HepG2 (cell line): Measurements from ENCODE around the gene TYW1. TPM values are rescaled to one million over a fixed set of nuclear protein-coding genes. Genes with fewer than 3 reads are reported as not detected.
"Not testable (repeated sequence)": the region's sequence is repeated elsewhere in the genome, so short reads cannot be mapped to it uniquely, and the experiment has no call there.

Source experiments
- ATAC-seq: fragments of 200-7000 bp; cut with Tn5 transposase; 3 replicates; pipeline ENCODE4 v1.9.1; 2020; ENCODE audit warnings: mild to moderate bottlenecking, moderate library complexity
- BruUV-seq: library from RNA; stranded (reverse); fragments of 400-500 nt; replicated peaks from 2 replicates; lab custom pipeline; 2021; lab: Mats Ljungman, UMichigan
- CTCF ChIA-PET: fragments of 300-600 bp; formaldehyde crosslinking; extraction: SDS; loops from one replicate; lab custom pipeline; 2021; ENCODE audit warnings: low total read pairs, inconsistent platforms, low intra/inter-chr PET ratio; lab: Yijun Ruan, JAX
- POLR2A ChIA-PET: fragments of 350-600 bp; sonication (Branson Sonifier 250); formaldehyde crosslinking; loops from one replicate; lab custom pipeline; 2020; ENCODE audit warnings: antibody characterized with exemption, inconsistent platforms; lab: Yijun Ruan, JAX
- DNase-seq: peaks from one replicate; pipeline ENCODE4 v3.0.0-alpha.2; 2015; ENCODE audit warnings: low spot score
- FAIRE-seq: peaks from 3 replicates; lab custom pipeline; 2011; peaks lifted over from hg19 to GRCh38; lab: Jason Lieb, UNC
- H2AFZ ChIP-seq: one replicate; pipeline ENCODE4 v1.6.1; 2011; ENCODE audit warnings: low read length, inconsistent platforms
- H3K27ac ChIP-seq: fragments of 300-600 bp; 3 replicates; pipeline ENCODE4 v1.8.0; 2011; ENCODE audit warnings: mixed run types, mild to moderate bottlenecking, mixed read lengths, low read length, inconsistent platforms; ENCODE audit not compliant: insufficient read depth; ENCODE audit errors: extremely low read length
- H3K27me3 ChIP-seq, 2 experiments: fragments of 200-600 bp in 1 of 2; 2 replicates in 1 of 2; 3 replicates in 1 of 2; pipeline versions ENCODE4 v1.6.0 to v1.8.0; 2011; ENCODE audit warnings: low read length in 2 of 2, mild to moderate bottlenecking in 2 of 2, moderate library complexity in 2 of 2, inconsistent platforms in 1 of 2; ENCODE audit not compliant: insufficient read depth in 2 of 2, control insufficient read depth in 1 of 2
- H3K36me3 ChIP-seq, 2 experiments: fragments of 200-600 bp in 1 of 2; replicated peaks in 1 of 2; 2 replicates in 1 of 2; 3 replicates in 1 of 2; pipeline versions ENCODE4 v1.5.1 to v1.8.0; 2011; ENCODE audit warnings: low read length in 2 of 2, inconsistent platforms in 1 of 2; ENCODE audit not compliant: insufficient read depth in 2 of 2, control insufficient read depth in 1 of 2
- H3K4me1 ChIP-seq: 2 replicates; pipeline ENCODE4 v1.5.1; 2012; ENCODE audit warnings: low read length, inconsistent platforms; ENCODE audit not compliant: insufficient read depth
- H3K4me2 ChIP-seq: 2 replicates; pipeline ENCODE4 v1.6.0; 2011; ENCODE audit warnings: low read depth, low read length, inconsistent platforms
- H3K4me3 ChIP-seq, 3 experiments: fragments of 200-600 bp in 1 of 3; sonication (generic), shearing (Covaris generic) in 1 of 3; replicated peaks in 1 of 3; 2 replicates each; pipeline ENCODE4 v1.5.1; 2011 to 2016; ENCODE audit warnings: low read length in 3 of 3, inconsistent platforms in 2 of 3, low read depth in 2 of 3, mild to moderate bottlenecking in 2 of 3, control low read depth in 1 of 3, mixed read lengths in 1 of 3; ENCODE audit not compliant: insufficient read depth in 1 of 3
- H3K79me2 ChIP-seq: one replicate; pipeline ENCODE4 v1.6.1; 2011; ENCODE audit warnings: low read length, inconsistent platforms; ENCODE audit not compliant: insufficient read depth
- H3K9ac ChIP-seq: 2 replicates; pipeline ENCODE4 v1.6.0; 2011; ENCODE audit warnings: mild to moderate bottlenecking, low read depth, low read length, inconsistent platforms; ENCODE audit not compliant: insufficient read depth
- H3K9me3 ChIP-seq: 2 replicates; pipeline ENCODE4 v1.5.1; 2012; ENCODE audit warnings: mild to moderate bottlenecking, low read length
- H4K20me1 ChIP-seq: 2 replicates; pipeline ENCODE4 v1.6.0; 2011; ENCODE audit warnings: inconsistent platforms, mild to moderate bottlenecking, low read length, moderate library complexity; ENCODE audit not compliant: insufficient read depth
- CEBPB ChIP-seq: IDR thresholded peaks from 2 replicates; pipeline ENCODE4 v1.6.1; 2011; ENCODE audit warnings: low read depth, low read length, improper control_type of control experiment, borderline replicate concordance
- CEBPG ChIP-seq: IDR thresholded peaks from 2 replicates; pipeline ENCODE4 v1.6.1; 2016
- ZNF460 ChIP-seq: sonication (generic); formaldehyde crosslinking; IDR thresholded peaks from 2 replicates; pipeline ENCODE4 v1.5.1; 2020; ENCODE audit warnings: missing genetic modification reagents, mild to moderate bottlenecking, borderline replicate concordance
- WGBS: methylation state at CpG from one replicate; pipeline ENCODE4 v1.1.6; 2017; ENCODE audit warnings: low lambda C conversion rate; 5-methylcytosine and 5-hydroxymethylcytosine counted together
- in situ Hi-C: cut with HindIII; loops from 2 replicates; pipeline ENCODE4 v1.10.0; 2017; ENCODE audit warnings: low pct_unique_long_range_greater_than_20kb; ENCODE audit not compliant: extremely low pct_ligation_motif_present
- intact Hi-C: fragments of 100-400 bp; cut with micrococcal nuclease; formaldehyde crosslinking; loops from one replicate; pipeline ENCODE4 v1.10.0; 2022; ENCODE audit not compliant: unreplicated experiment
- polyA plus RNA-seq, 8 experiments: library from polyadenylated mRNA; depleted of rRNA in 3 of 8; stranded (reverse) in 7 of 8; unstranded in 1 of 8; fragments of >200 nt; fragmentation: Illumina TruSeq in 4 of 8; extraction: Trizol in 4 of 8; gene quantifications; 2 replicates each; pipeline versions ENCODE4 v1.2.1 to v1.2.3, GENCODE V29; 2011 to 2016; ENCODE audit warnings: low read depth in 4 of 8, missing spikeins in 1 of 8, mixed read lengths in 1 of 8; ENCODE audit not compliant: insufficient read depth in 1 of 8
- total RNA-seq, 5 experiments: library from RNA; depleted of rRNA; stranded (reverse); fragments of >200 nt; fragmentation: Illumina TruSeq; extraction: Trizol; gene quantifications; 2 replicates each; pipeline ENCODE4 v1.2.3, GENCODE V29; 2016; ENCODE audit warnings: low read depth in 1 of 5

Gene TYW1
- total and polyA plus RNA-seq, 2 of the 13 experiments (the other 11 are each of a cell fraction or from before 2014, with no cell fraction given) = 8.6 to 17.6 TPM

DNA sequence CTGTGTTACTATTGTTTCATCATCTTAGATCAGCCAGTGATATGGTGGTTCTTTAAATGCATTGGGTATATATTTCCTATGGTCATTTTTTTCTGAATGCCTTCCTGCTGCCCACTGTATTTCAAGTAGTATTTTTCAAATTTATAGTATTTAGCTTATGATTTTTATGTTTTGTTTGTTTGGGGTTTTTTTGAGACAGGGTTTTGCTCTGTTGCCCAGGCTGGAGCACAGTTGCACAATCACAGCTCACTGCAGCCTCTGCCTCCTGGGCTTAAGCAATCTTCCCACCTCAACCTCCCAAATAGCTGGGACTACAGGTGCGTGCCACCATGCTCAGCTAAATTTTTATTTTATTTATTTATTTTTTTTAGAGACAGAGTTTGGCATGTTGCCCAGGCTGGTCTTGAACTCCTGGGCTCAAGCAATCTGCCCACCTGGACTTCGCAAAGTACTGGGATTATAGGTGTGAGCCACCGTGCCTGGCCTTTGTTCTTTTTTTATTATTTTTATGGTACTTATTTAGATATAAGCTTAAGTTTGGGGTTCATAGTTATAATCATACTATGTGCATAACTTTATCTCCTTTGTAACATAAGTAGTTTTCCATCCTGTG lies 149.1 kb downstream of the TYW1 start:
- H3K4me2 ChIP-seq, DNase-seq: not testable (repeated sequence)
- peak; percentile 32; the same call in 1 of the 2 replicates for TF ChIP-seq ZNF460 (CRISPR knock-in tag)
- peak; percentile 33; the same call in 1 of the 2 replicates for TF ChIP-seq CEBPG (CRISPR knock-in tag)
- TF ChIP-seq CEBPB = peak; percentile 58
- TF ChIP-seq, all 625 proteins: peak for 3; not testable (repeated sequence) for 622
- 96% methylated on average over 3 of the region's 3 CpGs for WGBS
- H3K9me3 ChIP-seq, ATAC-seq, H3K4me1 ChIP-seq, CTCF ChIA-PET, H3K79me2 ChIP-seq, H3K27me3 ChIP-seq, H3K4me3 ChIP-seq, H2AFZ ChIP-seq, in situ Hi-C loops, H4K20me1 ChIP-seq, POLR2A ChIA-PET, H3K27ac ChIP-seq, intact Hi-C loops, BruUV-seq, H3K36me3 ChIP-seq, H3K9ac ChIP-seq: not testable (repeated sequence)
- FAIRE-seq = peak; percentile 78

GRCh38 chr7:67149131-67149530 lies 152.5 kb downstream of the TYW1 start:
- intact Hi-C loops, H2AFZ ChIP-seq, ATAC-seq, H3K4me1 ChIP-seq, H4K20me1 ChIP-seq, FAIRE-seq, H3K36me3 ChIP-seq, H3K4me3 ChIP-seq, CTCF ChIA-PET, H3K9ac ChIP-seq, H3K79me2 ChIP-seq, H3K27me3 ChIP-seq, in situ Hi-C loops, POLR2A ChIA-PET, H3K4me2 ChIP-seq, H3K9me3 ChIP-seq, BruUV-seq, H3K27ac ChIP-seq, DNase-seq: not testable (repeated sequence)

DNA sequence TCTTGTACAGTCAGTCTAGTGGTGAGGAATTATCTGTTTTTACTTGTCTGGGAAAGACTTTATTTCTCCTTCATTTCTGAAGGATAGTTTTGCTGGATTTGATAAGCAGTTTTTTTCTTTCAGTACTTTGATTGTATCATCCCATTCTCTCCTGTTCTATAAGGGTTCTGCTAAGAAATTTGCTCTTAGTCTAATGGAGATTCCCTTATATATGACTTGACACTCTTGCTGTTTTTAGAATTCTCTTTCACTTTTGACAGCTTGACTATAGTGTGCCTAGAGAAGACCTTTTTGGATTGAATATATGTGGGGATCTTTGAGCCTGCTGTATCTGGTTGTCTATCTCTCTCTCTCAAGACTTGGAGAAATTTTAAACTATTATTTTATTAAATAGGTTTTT lies 157.7 kb downstream of the TYW1 start:
- DNase-seq, H4K20me1 ChIP-seq, FAIRE-seq, POLR2A ChIA-PET, ATAC-seq, H3K9ac ChIP-seq, H3K27me3 ChIP-seq, H3K79me2 ChIP-seq, BruUV-seq, intact Hi-C loops, in situ Hi-C loops, H3K9me3 ChIP-seq, H3K4me1 ChIP-seq, CTCF ChIA-PET, H3K4me2 ChIP-seq, H3K27ac ChIP-seq, H3K4me3 ChIP-seq, H3K36me3 ChIP-seq, H2AFZ ChIP-seq: not testable (repeated sequence)

DNA sequence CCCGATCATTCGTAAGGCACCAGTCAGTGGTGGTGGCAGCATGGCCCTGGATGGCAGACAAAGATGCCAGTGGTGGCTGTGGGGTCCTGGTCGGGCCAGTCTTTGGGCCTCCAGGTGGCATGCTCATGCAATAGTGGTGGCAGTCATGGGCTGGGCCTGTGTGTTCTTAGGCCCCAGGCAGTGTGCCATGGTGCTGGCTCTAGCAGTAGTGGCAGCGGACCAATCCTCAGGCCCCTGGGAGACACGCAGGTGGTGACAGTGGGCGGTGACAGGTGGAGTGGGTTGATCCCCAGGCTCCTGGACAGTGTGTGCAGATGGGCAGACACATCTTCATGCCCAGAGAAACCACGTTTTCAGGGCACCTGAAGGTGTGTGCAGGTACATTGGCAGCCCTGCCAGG lies 159.4 kb downstream of the TYW1 start:
- ATAC-seq, intact Hi-C loops, H4K20me1 ChIP-seq, H3K79me2 ChIP-seq, H3K4me1 ChIP-seq, POLR2A ChIA-PET, H3K36me3 ChIP-seq, H2AFZ ChIP-seq, DNase-seq, in situ Hi-C loops, H3K27ac ChIP-seq, H3K27me3 ChIP-seq, H3K9me3 ChIP-seq, H3K4me3 ChIP-seq, H3K4me2 ChIP-seq, H3K9ac ChIP-seq, CTCF ChIA-PET, FAIRE-seq, BruUV-seq: not testable (repeated sequence)
- 100% methylated on average over 5 of the region's 7 CpGs for WGBS
